ENCODE results near the gene FER. TPM values are rescaled to one million over a fixed set of nuclear protein-coding genes. Genes with fewer than 3 reads are reported as not detected.

The FER gene
- total and polyA plus RNA-seq, 2 of the 8 experiments (the other 6 are each of a cell fraction or from before 2014, with no cell fraction given): 1.3 to 15.8 TPM

DNA sequence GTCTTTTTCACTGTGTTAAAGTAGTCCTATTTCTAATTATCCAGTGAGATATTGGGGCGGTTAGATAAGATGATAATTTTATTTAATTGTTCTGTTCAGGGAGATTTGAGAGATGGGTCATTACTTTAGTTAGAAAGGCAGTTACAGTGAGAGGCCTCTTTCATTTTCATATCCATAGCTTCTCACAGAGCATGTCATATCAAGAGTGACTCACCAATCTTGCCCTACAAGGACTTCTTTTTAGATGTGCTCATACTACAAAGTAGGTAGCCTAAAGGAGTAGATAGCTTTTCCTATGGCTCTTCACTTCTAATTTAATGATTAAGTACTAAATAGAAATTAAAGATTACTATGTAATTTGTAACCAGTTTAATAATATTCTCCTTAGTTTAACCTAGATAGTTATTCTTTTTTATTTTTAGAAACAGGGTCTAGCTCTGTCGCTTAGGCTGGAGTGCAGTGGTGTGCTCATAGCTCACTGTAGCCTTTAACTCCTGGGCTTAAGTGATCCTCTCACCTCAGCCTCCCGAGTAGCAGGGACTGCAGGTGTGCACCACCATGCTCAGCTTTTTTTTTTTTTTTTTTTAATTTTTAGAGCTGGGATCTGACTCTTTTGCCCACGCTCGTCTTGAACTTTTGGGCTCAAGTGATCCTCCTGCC is 71.0 kb downstream of the FER start:
- Histone ChIP-seq H4K8ac (ENCODE audit: extremely low read depth, insufficient read depth, low read length) (no peak overlapping the region), H3K36me3 (ENCODE audit: control insufficient read depth in 2 of 4, insufficient read depth in 4 of 4, low read length in 3 of 4) (no peaks in the 10 kb centered on the region), H3K9ac (replicated peaks in 1 of 4; ENCODE audit: extremely low read depth in 1 of 4, low read depth in 3 of 4, low read length in 3 of 4) (no peak overlapping the region), H2BK20ac (ENCODE audit: low read length) (no peak overlapping the region), H3K79me2 (ENCODE audit: control insufficient read depth in 1 of 2, insufficient read depth in 2 of 2, low read length in 2 of 2) (no peaks in the 10 kb centered on the region), H2BK15ac (ENCODE audit: low read length) (no peak overlapping the region), H3K23ac (ENCODE audit: insufficient read length) (no peak overlapping the region), H3K27ac (ENCODE audit: low read depth, low read length) (no peak overlapping the region), H4K5ac (ENCODE audit: insufficient read length, low read depth, low read length) (no peak overlapping the region), H3K27me3 (replicated peaks in 1 of 4; ENCODE audit: control insufficient read depth in 3 of 4, extremely low read depth in 1 of 4, insufficient read depth in 3 of 4, low read length in 3 of 4) (peaks cover 0 to 1% (median 0%) of the 10 kb centered on the region in 4 experiments; a peak in 1 of 7 replicates), H3K79me1 (ENCODE audit: low read depth, low read length) (no peaks in the 10 kb centered on the region), H2BK5ac (ENCODE audit: low read depth, low read length) (no peak overlapping the region), H3K56ac (replicated peaks; ENCODE audit: insufficient read length, low read depth, low read length) (no peak overlapping the region), H4K91ac (replicated peaks; ENCODE audit: insufficient read length, low read length) (no peak overlapping the region), H3K4me1 (replicated peaks in 1 of 4; ENCODE audit: control insufficient read depth in 3 of 4, insufficient read depth in 4 of 4, low read length in 3 of 4) (no peaks in the 10 kb centered on the region), H3K4me3 (ENCODE audit: extremely low read depth in 1 of 4, insufficient read depth in 2 of 4, low read depth in 3 of 4, low read length in 4 of 4) (no peak overlapping the region), H2AK5ac (ENCODE audit: low read depth, low read length) (no peak overlapping the region), H2AFZ (ENCODE audit: low read length) (no peak overlapping the region), H2BK12ac (ENCODE audit: low read depth, low read length) (no peak overlapping the region), H3K4ac (replicated peaks; ENCODE audit: insufficient read length, low read depth, low read length) (no peak overlapping the region), H3K14ac (ENCODE audit: insufficient read length) (no peak overlapping the region), H3K4me2 (ENCODE audit: insufficient read depth in 1 of 2, low read depth in 2 of 2, low read length in 2 of 2) (no peak overlapping the region), H2BK120ac (replicated peaks; ENCODE audit: low read depth, low read length) (no peak overlapping the region), H3K9me3 (ENCODE audit: insufficient read depth in 2 of 2, low read depth in 1 of 2, low read length in 1 of 2) (peaks cover 0 to 3% of the 10 kb centered on the region in 2 experiments; a peak in 1 of 4 replicates), H3K23me2 (ENCODE audit: low read depth, low read length) (no peaks in the 10 kb centered on the region), H3K18ac (ENCODE audit: extremely low read depth, low read length) (no peak overlapping the region), H4K20me1 (replicated peaks in 1 of 2; ENCODE audit: control insufficient read depth in 1 of 2, insufficient read depth in 2 of 2, low read length in 2 of 2) (no peaks in the 10 kb centered on the region)
- WGBS, 2 experiments (ENCODE audit: extremely low coverage in 1 of 2, insufficient coverage in 1 of 2, insufficient read length in 1 of 2, insufficient replicate concordance in 2 of 2, low coverage in 1 of 2, low lambda C conversion rate in 2 of 2, missing lambda C conversion rate in 1 of 2): 96% methylated on average over 5 of the region's 5 CpGs; no CpG with 5 or more reads in 1 of the 2 experiments
- ChIA-PET POLR2A (ENCODE audit: partially characterized antibody) (interaction anchor here (1.2 kb wide), 1 partner anchor 10 kb away, joined by 3 read pairs; no protein-coding TSS in a partner anchor), CTCF (ENCODE audit: partially characterized antibody) (interaction anchor here (0.7 to 3.6 kb wide), 4 partner anchors 9 to 64 kb away, joined by 3 to 15 read pairs (median 3); no protein-coding TSS in a partner anchor)
- DNase-seq (ENCODE audit: low read depth in 1 of 2, low spot score in 2 of 2) (no peak), FAIRE-seq (no peak)
- TF ChIP-seq ATF2 (IDR thresholded peaks at IDR 0.05; ENCODE audit: low read length) (no peak), GABPA (IDR thresholded peaks at IDR 0.05; ENCODE audit: borderline replicate concordance, insufficient read depth, low read length) (no peak), SP2 (IDR thresholded peaks at IDR 0.05; ENCODE audit: low read length) (no peak), SIRT6 (IDR thresholded peaks at IDR 0.05; ENCODE audit: low read length) (no peak), SAP30 (IDR thresholded peaks at IDR 0.05; ENCODE audit: insufficient read depth, insufficient replicate concordance, low read length) (no peak), RBBP5 (IDR thresholded peaks at IDR 0.05; ENCODE audit: borderline replicate concordance, low read depth, low read length) (no peak), BCL11A (IDR thresholded peaks at IDR 0.05; ENCODE audit: low read depth in 2 of 2, low read length in 2 of 2) (no peak), POU5F1 (IDR thresholded peaks at IDR 0.05; ENCODE audit: low read depth, low read length) (no peak), SUZ12 (IDR thresholded peaks at IDR 0.05; ENCODE audit: low read length) (no peak), NRF1 (IDR thresholded peaks at IDR 0.05; ENCODE audit: low read depth, low read length) (no peak), BACH1 (IDR thresholded peaks at IDR 0.05; ENCODE audit: low read length) (no peak)
